ENCODE measurements around the gene TGM6.
A peak's percentile ranks its signal among the peaks of the same experiment; 100 is the strongest.

TGM6 gene

DNA sequence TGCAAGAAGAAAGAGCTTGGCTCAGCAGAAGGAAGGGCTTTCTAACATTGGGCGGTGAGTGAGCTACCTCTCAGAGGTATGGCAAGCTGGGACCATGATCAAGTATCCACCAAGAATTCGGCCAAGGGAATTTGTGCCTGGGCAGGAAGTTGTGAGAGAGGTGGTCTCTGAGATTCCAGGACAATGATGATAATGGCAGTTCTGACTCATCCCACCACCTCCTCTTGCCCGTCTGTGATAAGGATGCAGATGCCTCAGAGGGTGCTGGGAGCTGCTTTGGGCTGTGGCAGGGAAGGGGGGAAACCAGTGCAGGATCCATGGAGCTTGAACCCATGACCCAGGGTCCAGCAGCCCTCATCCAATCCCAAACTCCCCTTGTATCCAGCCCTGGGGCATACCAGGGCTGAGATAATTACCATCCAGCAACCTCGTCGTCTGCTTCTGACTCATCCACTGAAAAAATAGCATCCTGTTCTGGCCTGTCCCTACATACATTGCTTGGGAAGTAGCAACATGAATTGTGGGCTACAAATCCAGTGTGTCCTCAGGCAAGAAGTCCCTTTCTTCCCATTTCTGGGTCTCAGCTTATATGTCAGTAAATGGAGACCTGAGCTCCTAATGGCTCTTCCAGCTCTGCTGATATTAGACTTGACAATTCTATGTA, 5.9 kb downstream of the TGM6 start:
- TF ChIP-seq, protein P1, sequence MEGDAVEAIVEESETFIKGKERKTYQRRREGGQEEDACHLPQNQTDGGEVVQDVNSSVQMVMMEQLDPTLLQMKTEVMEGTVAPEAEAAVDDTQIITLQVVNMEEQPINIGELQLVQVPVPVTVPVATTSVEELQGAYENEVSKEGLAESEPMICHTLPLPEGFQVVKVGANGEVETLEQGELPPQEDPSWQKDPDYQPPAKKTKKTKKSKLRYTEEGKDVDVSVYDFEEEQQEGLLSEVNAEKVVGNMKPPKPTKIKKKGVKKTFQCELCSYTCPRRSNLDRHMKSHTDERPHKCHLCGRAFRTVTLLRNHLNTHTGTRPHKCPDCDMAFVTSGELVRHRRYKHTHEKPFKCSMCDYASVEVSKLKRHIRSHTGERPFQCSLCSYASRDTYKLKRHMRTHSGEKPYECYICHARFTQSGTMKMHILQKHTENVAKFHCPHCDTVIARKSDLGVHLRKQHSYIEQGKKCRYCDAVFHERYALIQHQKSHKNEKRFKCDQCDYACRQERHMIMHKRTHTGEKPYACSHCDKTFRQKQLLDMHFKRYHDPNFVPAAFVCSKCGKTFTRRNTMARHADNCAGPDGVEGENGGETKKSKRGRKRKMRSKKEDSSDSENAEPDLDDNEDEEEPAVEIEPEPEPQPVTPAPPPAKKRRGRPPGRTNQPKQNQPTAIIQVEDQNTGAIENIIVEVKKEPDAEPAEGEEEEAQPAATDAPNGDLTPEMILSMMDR (IDR thresholded peaks at IDR 0.05; ENCODE audit: low read depth, low read length): no peak
- no peak for DNase-seq (ENCODE audit: extremely low read depth, low read depth)

DNA sequence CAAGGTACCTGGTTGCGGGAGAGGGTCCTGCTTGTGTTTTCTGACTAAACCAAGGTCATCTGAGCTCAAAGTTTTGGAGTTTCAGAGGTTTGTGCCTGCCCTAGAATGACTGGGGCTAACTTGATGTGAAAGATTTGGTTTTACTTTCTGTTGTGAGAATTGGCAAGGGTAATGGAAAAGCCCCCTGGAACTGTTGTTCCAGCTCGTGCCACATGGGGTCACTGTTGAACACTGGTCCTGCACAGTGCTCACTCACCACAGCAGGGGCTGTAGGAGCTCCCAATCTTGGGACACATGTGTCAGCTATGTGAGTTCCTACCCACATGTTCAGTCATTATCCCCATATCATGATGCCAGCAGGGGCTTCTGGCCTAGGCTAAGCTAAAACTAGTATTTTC, 6.5 kb downstream of the TGM6 start:
- no peak for DNase-seq (ENCODE audit: extremely low read depth, low read depth)
- TF ChIP-seq, protein P1 (IDR thresholded peaks at IDR 0.05; ENCODE audit: low read depth, low read length): peak; percentile 29

DNA sequence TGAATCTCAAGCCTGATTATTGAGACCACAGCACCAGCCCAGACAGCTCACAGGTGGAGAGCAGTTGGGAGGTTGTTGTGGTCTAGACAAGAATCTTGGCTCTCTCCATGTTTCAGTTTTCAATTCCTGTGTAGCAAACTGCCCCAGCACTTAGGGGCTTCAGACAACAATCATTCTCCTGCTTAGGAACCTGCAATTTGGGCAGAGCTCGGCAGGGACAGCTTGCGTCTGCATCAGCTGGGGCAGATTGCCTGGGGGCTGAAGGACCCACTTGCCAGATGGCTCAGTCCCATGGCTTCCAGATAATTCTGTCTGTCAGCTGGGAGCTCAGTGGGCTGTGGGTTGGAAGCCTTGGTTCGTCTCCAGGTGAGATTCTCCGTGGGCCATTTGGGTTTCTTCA, 6.9 kb downstream of the TGM6 start:
- no peak for DNase-seq (ENCODE audit: extremely low read depth, low read depth)
- TF ChIP-seq, protein P1 (IDR thresholded peaks at IDR 0.05; ENCODE audit: low read depth, low read length): no peak

DNA sequence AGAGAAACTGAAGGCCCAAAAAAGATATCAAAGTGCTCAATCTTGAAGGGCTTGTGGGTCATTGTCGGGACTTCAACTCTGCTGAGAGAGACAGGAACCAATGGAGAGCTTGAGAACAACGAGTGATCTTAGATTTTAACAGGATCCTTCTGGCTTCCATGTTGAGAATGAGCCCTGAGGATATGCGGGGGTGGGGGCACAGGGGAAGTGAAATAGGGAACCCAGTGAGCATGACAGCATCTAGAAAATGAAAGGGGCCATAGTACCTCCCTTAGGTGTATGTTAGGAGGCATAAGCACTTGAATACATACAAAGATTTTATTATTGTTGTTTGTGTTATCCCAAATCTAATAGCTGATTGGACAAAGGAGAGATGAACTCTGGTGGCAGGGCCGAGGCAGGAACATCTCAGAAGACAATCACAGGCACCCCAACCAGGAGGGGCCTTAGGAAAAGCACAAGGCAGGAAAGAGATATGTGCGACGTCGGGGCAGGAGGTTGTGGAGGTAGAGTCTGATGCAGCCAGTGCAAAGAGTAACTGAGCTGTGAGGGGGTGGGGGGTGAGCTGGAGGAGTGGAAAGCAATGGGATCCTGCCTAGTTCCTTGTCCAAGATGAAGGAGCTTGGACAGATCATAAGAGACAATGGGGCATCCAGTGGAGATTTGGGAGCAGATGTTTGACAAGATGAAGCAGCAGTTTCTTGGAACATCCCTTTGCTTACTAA, 10.4 kb downstream of the TGM6 start:
- DNase-seq (ENCODE audit: extremely low read depth, low read depth): no peak
- TF ChIP-seq, protein P1 (IDR thresholded peaks at IDR 0.05; ENCODE audit: low read depth, low read length): no peak

DNA sequence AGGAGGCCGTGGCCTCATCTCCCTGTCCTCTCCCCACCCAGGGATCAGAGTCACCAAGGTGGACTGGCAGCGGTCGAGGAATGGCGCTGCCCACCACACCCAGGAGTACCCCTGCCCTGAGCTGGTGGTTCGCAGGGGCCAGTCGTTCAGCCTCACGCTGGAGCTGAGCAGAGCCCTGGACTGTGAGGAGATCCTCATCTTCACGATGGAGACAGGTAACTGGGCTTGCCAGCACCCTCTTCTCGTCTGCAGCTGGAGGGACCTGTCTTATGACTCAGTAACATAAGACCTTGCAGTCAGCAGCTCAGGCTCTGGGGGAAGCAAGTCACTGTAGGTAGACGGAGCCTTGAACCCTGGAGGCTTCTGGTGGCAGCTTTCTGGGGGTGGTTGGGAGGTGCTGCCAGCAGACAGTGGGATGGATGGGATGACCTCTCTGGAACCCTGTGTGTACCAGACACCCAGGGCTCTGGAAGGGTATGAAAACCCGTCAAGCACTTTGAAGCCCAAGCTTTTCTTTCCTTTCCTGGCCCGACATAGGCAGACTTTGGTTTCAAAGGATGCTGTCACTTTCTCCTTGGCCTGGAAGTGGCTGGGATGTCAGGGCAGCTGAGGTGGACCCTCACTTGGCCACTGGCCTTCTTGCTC, 13.8 kb downstream of the TGM6 start:
- TF ChIP-seq, protein P1 (IDR thresholded peaks at IDR 0.05; ENCODE audit: low read depth, low read length): no peak
- no peak for DNase-seq (ENCODE audit: extremely low read depth, low read depth)

DNA sequence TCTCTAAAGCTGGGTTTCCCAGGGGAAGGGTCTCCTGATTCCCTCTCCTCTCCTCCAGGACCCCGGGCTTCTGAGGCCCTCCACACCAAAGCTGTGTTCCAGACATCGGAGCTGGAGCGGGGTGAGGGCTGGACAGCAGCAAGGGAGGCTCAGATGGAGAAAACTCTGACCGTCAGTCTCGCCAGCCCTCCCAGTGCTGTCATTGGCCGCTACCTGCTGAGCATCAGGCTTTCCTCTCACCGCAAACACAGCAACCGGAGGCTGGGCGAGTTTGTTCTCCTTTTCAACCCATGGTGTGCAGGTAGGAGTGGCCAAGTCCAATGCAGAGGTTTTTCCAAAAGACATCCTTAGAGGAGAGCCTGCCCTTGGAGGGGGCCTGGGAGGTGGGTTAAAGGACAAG, 14.4 kb downstream of the TGM6 start:
- no peak for DNase-seq (ENCODE audit: extremely low read depth, low read depth)
- TF ChIP-seq, protein P1 (IDR thresholded peaks at IDR 0.05; ENCODE audit: low read depth, low read length): no peak

DNA sequence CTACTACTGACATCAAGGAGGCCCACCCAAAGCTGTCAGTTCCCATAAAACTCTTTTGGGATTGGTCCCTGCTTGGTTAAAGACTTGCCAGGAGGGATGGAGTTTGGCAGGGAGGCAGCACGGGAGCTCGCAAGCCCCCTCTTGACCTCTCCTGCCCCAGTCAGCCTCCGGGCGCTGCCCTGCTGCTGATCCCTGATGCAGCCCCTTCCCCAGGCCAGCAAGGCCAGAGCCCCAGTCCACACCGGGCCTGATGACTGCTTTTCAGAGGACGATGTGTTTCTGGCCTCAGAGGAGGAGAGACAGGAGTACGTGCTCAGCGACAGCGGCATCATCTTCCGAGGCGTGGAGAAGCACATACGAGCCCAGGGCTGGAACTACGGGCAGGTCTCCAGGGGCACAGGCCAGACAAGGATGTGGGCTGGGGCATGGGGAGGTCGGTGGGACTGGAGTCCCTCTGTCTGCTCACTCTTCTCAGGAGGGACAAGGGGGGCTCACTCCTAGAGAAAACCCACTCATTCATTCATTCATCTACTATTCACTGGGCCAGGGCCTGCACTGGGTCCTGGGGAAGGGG, 15.6 kb downstream of the TGM6 start:
- DNase-seq (ENCODE audit: extremely low read depth, low read depth): no peak
- TF ChIP-seq, protein P1 (IDR thresholded peaks at IDR 0.05; ENCODE audit: low read depth, low read length): no peak
